Spinal cord (tissue), 10 donors: ENCODE data around the gene MMRN2. TPM values are rescaled to one million over a fixed set of nuclear protein-coding genes. Genes with fewer than 3 reads are reported as not detected.
"Not testable (repeated sequence)": the region's sequence is repeated elsewhere in the genome, so short reads cannot be mapped to it uniquely, and the experiment has no call there.

Experiments
- DNase-seq, 6 donors: peaks; one replicate each; pipeline versions ENCODE4 v3.0.0 to v3.0.0-alpha.2; 2013 to 2015; ENCODE audit warnings: low spot score in 6 of 6, low read depth in 4 of 6
- H3K27ac ChIP-seq: one replicate; pipeline ENCODE4 v1.5.1; 2013; ENCODE audit warnings: low read depth, low read length, control low read depth
- H3K27me3 ChIP-seq: one replicate; pipeline ENCODE4 v1.6.1; 2013; ENCODE audit warnings: low read length; ENCODE audit not compliant: control insufficient read depth, insufficient read depth
- H3K36me3 ChIP-seq: one replicate; pipeline ENCODE4 v1.6.1; 2013; ENCODE audit warnings: low read length; ENCODE audit not compliant: control insufficient read depth, insufficient read depth
- H3K4me1 ChIP-seq: one replicate; pipeline ENCODE4 v1.6.1; 2013; ENCODE audit warnings: low read length; ENCODE audit not compliant: control insufficient read depth, insufficient read depth
- H3K4me3 ChIP-seq: one replicate; pipeline ENCODE4 v1.5.1; 2013; ENCODE audit warnings: low read depth, low read length, control low read depth
- H3K9me3 ChIP-seq: one replicate; pipeline ENCODE4 v1.6.1; 2013; ENCODE audit warnings: low read length; ENCODE audit not compliant: control insufficient read depth, insufficient read depth
- WGBS: methylation state at CpG from one replicate; pipeline ENCODE4 v1.1.5; 2013; ENCODE audit warnings: missing lambda C conversion rate; ENCODE audit not compliant: insufficient coverage; 5-methylcytosine and 5-hydroxymethylcytosine counted together
- polyA plus RNA-seq, 2 donors: library from polyadenylated mRNA; unstranded; fragments of 120-200 nt; gene quantifications; one replicate each; pipeline ENCODE4 v1.2.1, GENCODE V29; 2013; ENCODE audit not compliant: insufficient read length in 2 of 2
- total RNA-seq, 2 donors: library from RNA; depleted of rRNA in 1 of 2; stranded (reverse); fragments of 120-200 nt in 1 of 2; fragments of >200 nt in 1 of 2; gene quantifications; one replicate each; pipeline versions ENCODE4 v1.2.3 to v1.2.4, GENCODE V29; 2013 to 2014
- donor health status: healthy.

Gene MMRN2
- total and polyA plus RNA-seq, 4 donors: 13.5 to 33.5 (median 14.7) TPM

- WGBS: 22% methylated on average over 19 of the region's 22 CpGs
- H3K9me3 ChIP-seq: no peaks in the 10 kb centered on the region
- H3K4me1 ChIP-seq: peaks cover 74% of the 10 kb centered on the region
- peak within 1 kb of the TSS; percentile 40 for H3K27ac ChIP-seq
- H3K27me3 ChIP-seq: no peaks in the 10 kb centered on the region
- DNase-seq: peak in 2 of 6 donors; percentile 67 to 88
- peak within 1 kb of the TSS; percentile 4 for H3K4me3 ChIP-seq
- H3K36me3 ChIP-seq: peaks cover 14% of the 10 kb centered on the region
These were observed 893 bp upstream of the MMRN2 start, which contains the start of gene SNCG for GRCh38 chr10:86958116-86958900. TSS of gene SNCG (plus strand) at chr10:86958599. CDS start at chr10:86958698, 99 bp downstream.

DNA sequence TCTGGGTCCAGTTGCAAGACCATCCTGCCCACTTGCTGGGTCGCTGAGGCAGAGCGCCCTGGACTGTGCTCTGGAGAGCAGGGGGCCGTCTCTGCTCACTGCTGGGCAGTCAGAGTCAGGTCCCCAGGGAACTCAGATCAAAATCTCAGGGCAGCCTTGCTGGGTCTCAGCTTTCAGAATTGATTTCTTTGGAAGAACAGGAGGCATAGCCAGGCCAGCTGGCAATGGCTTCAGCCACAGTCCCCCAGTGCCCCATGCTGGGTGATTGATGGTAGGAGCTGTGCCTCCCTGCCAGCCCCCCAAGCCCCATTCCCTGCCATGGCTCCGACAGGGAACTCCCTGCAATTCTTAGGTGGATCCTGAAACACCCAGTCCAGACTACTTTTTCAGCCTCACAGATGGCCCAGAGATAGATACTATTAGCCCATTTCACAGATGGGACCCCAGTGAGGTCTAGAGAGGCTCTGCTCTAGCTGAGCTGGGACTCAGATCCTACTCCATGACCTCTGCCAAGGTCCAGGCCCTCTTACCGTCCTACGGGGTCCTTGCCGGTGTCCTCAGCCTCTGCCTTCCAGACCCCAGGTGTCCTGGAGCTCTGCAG is 467 bp downstream of the MMRN2 start:
- H3K9me3 ChIP-seq: no peaks in the 10 kb centered on the region
- DNase-seq: peak in 2 of 6 donors; percentile 47 to 55
- H3K4me1 ChIP-seq: peaks cover 75% of the 10 kb centered on the region
- H3K4me3 ChIP-seq: peak overlapping the region; percentile 18
- H3K27ac ChIP-seq: peak overlapping the region; percentile 41
- WGBS: 40% methylated on average over 7 of the region's 7 CpGs
- H3K36me3 ChIP-seq: peaks cover 11% of the 10 kb centered on the region
- H3K27me3 ChIP-seq: no peaks in the 10 kb centered on the region

- 72% methylated on average over 4 of the region's 7 CpGs for WGBS
- Histone ChIP-seq H3K4me1 (peaks cover 75% of the 10 kb centered on the region), H3K9me3 (no peaks in the 10 kb centered on the region), H3K27ac (peak overlapping the region; percentile 41), H3K36me3 (peaks cover 11% of the 10 kb centered on the region), H3K4me3 (peak overlapping the region; percentile 18), H3K27me3 (no peaks in the 10 kb centered on the region)
- DNase-seq: no peak
These were observed 1.1 kb downstream of the MMRN2 start for GRCh38 chr10:86956195-86956847.

- 33% methylated on average over 3 of the region's 16 CpGs for WGBS
- Histone ChIP-seq H3K27ac (peak overlapping the region; percentile 93), H3K36me3 (peaks cover 11% of the 10 kb centered on the region), H3K4me1 (peaks cover 74% of the 10 kb centered on the region), H3K4me3 (peak overlapping the region; percentile 9), H3K27me3 (no peaks in the 10 kb centered on the region), H3K9me3 (no peaks in the 10 kb centered on the region)
- no peak for DNase-seq
These were observed 1.8 kb downstream of the MMRN2 start for GRCh38 chr10:86955501-86956194.

- Histone ChIP-seq H3K4me3 (no peak overlapping the region), H3K9me3 (no peaks in the 10 kb centered on the region), H3K27ac (peak overlapping the region; percentile 93), H3K27me3 (no peaks in the 10 kb centered on the region), H3K36me3 (peaks cover 3% of the 10 kb centered on the region), H3K4me1 (peaks cover 67% of the 10 kb centered on the region)
- no peak for DNase-seq
- 37% methylated on average over 13 of the region's 13 CpGs for WGBS
These were observed 2.5 kb downstream of the MMRN2 start for GRCh38 chr10:86954681-86955500.

DNA sequence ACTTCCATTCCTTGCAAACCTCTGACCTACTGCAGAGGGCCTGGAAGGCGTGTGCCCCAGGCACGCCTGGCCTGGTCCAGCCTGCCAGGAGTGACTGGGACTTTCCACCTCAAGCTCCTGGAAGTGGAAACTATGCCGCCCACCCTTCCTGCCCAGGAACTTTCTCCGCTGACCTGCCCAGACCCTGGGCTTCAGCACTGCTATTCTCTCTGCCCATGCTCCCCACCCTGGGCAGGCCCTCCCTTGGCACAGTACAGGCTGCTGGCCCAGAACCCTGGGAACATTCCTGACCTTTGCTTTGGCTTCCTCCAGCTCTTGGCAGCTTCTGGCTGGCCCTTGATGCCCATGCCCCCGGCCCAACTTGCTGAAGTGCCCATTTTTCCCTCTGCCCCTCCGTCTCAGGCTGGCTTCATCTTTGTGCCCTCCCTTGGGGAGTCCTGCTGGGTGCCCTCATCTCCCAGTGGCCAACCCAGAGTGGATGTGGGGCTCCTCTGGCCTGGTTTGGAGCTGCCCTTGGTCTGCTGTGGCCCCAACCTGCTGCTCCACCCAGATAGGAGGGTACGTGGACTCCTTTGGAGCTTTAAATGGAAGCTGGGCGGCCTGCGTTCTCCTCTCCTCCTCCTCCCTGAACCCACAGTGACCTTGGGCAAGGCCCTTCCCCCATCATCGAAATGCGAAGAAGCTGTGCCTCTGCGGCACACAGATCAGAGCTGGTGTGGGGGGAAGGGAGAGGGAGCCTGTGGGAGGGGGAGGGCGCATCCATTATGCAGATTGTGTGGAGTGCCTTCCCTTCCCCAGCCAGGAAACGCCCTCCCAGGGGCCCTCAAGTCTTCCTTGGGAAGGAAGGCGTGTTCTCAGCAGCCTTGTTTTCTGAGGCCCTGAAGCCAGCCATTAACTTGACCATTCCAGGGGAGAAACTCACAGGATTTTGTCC is 3.4 kb downstream of the MMRN2 start:
- Histone ChIP-seq H3K4me3 (no peak overlapping the region), H3K9me3 (no peaks in the 10 kb centered on the region), H3K4me1 (peaks cover 58% of the 10 kb centered on the region), H3K27me3 (no peaks in the 10 kb centered on the region), H3K36me3 (no peaks in the 10 kb centered on the region), H3K27ac (peak overlapping the region; percentile 93)
- 39% methylated on average over 10 of the region's 15 CpGs for WGBS
- DNase-seq: peak in 2 of 6 donors; percentile 82 to 86

GRCh38 chr10:86952697-86953096 is 4.7 kb downstream of the MMRN2 start:
- H3K27me3 ChIP-seq, DNase-seq, H3K4me3 ChIP-seq, H3K36me3 ChIP-seq, H3K27ac ChIP-seq, H3K9me3 ChIP-seq: not testable (repeated sequence)
- 94% methylated on average over 5 of the region's 10 CpGs for WGBS
- H3K4me1 ChIP-seq: peaks cover 45% of the 10 kb centered on the region

DNA sequence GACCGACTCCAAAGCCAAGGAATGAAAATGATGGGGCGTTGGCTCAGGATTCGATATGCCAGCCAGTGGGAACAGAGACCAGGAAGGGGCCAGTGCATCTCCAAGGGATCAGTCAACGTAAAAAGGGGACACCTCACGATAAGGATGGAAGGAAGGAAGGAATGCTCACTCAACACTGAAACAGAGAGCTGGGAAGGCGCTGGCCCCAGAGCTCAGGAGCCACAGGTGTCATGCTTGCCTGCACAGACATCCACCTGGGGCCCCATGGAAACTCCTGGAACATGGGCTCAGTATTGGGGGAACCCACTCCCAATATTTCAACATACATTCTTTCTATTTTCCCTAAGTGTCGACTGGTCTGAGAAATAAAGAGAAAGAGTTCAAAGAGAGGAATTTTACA is 5.3 kb downstream of the MMRN2 start:
- peaks cover 44% of the 10 kb centered on the region for H3K4me1 ChIP-seq
- DNase-seq: no peak
- H3K4me3 ChIP-seq: no peak overlapping the region
- no peaks in the 10 kb centered on the region for H3K36me3 ChIP-seq
- 100% methylated on average over 4 of the region's 7 CpGs for WGBS
- H3K27ac ChIP-seq: no peak overlapping the region
- no peaks in the 10 kb centered on the region for H3K9me3 ChIP-seq
- H3K27me3 ChIP-seq: no peaks in the 10 kb centered on the region
